GM12801 (cell line): ENCODE measurements around the gene RAPH1.

Experiments used
- TF ChIP-seq, protein P1 (sequence below): IDR thresholded peaks from one replicate; pipeline ENCODE4 v1.5.1; 2011; ENCODE audit warnings: control low read depth; ENCODE audit not compliant: insufficient read length; ENCODE audit errors: extremely low read depth

RAPH1 gene

GRCh38 chr2:203361495-203361894 is 173.6 kb downstream of the RAPH1 start:
- TF ChIP-seq, protein P1, sequence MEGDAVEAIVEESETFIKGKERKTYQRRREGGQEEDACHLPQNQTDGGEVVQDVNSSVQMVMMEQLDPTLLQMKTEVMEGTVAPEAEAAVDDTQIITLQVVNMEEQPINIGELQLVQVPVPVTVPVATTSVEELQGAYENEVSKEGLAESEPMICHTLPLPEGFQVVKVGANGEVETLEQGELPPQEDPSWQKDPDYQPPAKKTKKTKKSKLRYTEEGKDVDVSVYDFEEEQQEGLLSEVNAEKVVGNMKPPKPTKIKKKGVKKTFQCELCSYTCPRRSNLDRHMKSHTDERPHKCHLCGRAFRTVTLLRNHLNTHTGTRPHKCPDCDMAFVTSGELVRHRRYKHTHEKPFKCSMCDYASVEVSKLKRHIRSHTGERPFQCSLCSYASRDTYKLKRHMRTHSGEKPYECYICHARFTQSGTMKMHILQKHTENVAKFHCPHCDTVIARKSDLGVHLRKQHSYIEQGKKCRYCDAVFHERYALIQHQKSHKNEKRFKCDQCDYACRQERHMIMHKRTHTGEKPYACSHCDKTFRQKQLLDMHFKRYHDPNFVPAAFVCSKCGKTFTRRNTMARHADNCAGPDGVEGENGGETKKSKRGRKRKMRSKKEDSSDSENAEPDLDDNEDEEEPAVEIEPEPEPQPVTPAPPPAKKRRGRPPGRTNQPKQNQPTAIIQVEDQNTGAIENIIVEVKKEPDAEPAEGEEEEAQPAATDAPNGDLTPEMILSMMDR: no peak

GRCh38 chr2:203360833-203361430 is 174.2 kb downstream of the RAPH1 start:
- TF ChIP-seq, protein P1: no peak

DNA sequence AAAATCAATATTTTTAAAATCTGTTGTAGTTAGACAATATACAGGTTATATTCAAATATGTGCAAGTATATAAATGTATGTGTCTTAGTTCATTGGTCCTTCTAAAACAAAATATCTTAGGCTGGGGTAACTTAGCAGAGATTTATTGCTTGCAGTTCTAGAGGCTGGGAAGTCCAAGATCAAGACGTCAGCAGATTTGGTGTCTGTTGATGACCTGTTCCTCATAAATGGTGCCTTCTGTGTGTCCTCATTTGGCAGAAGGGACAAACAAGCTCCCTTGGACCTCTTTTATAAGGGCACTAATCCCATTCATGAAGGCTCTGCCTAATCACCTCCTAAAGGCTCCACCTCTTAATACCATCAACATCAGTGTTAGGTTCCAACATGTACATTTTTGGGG is 175.7 kb downstream of the RAPH1 start:
- TF ChIP-seq, protein P1: no peak

GRCh38 chr2:203354966-203355365 is 180.1 kb downstream of the RAPH1 start:
- TF ChIP-seq, protein P1: no peak

DNA sequence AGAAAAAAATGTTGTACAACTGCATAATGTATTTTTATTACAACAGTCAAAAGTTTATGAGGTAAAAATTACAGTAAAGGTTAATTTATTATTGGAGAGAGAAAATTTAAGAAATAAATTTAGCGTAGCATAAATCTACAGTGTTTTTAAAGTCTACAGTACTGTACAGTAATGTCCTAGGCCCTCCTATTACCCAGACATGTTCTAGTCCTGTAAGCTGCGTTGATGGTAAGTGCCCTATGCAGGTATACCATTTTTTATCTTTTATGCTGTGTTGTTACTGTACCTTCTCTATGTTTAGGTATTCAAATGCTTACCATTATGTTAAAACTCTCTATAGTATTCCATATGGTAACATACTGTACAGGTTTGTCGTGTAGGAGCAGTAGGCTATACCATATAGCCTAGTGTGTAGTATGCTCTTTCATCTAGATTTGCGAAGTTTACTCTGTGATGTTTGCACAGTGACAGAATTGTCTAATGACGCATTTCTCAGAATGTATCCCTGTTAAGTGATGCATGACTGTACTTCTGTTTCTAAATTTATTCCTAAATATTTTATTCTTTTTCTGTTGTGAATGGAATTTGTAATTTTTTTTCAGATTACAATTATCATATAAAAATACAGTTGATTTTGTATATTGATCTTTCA is 182.4 kb downstream of the RAPH1 start:
- TF ChIP-seq, protein P1: no peak

- TF ChIP-seq, protein P1: no peak
Observed at GRCh38 chr2:203347375-203347774, 187.7 kb downstream of the RAPH1 start.

- TF ChIP-seq, protein P1: no peak
Observed at GRCh38 chr2:203346612-203347011, 188.5 kb downstream of the RAPH1 start.
